Neural cell (in vitro differentiated cells): ENCODE results near the gene LCOR. TPM values are rescaled to one million over a fixed set of nuclear protein-coding genes. Genes with fewer than 3 reads are reported as not detected.

Experiments used
- H2AFZ ChIP-seq: fragments of 200-600, 300-800 bp; sonication (generic), shearing (Covaris generic); 2 replicates; pipeline ENCODE4 v1.6.0; 2014; ENCODE audit warnings: low read depth, mild to moderate bottlenecking, antibody characterized with exemption, low read length, moderate library complexity
- H3F3A ChIP-seq: fragments of 200-600 bp; shearing (Covaris generic); 2 replicates; pipeline ENCODE4 v1.6.1; 2016; ENCODE audit warnings: mild to moderate bottlenecking, moderate library complexity, mixed read lengths, antibody characterized with exemption, low read length; ENCODE audit not compliant: insufficient read depth, poor library complexity, severe bottlenecking
- H3K27ac ChIP-seq: fragments of 200-600, 300-800 bp; sonication (generic), shearing (Covaris generic); 2 replicates; pipeline ENCODE4 v1.5.1; 2014; ENCODE audit warnings: mild to moderate bottlenecking, low read length, moderate library complexity
- H3K27me3 ChIP-seq: fragments of 300-800, 200-600 bp; sonication (generic), shearing (Covaris generic); 2 replicates; pipeline ENCODE4 v1.6.0; 2014; ENCODE audit warnings: mild to moderate bottlenecking, low read depth, low read length, moderate library complexity; ENCODE audit not compliant: insufficient read depth
- H3K36me3 ChIP-seq: fragments of 300-800, 200-600 bp; sonication (generic), shearing (Covaris generic); 2 replicates; pipeline ENCODE4 v1.5.1; 2014; ENCODE audit warnings: mild to moderate bottlenecking, antibody characterized with exemption, low read length, moderate library complexity; ENCODE audit not compliant: insufficient read depth
- H3K4me2 ChIP-seq: fragments of 300-800, 200-600 bp; sonication (generic), shearing (Covaris generic); 2 replicates; pipeline ENCODE4 v1.6.0; 2014; ENCODE audit warnings: mild to moderate bottlenecking, low read length
- H3K4me3 ChIP-seq: fragments of 300-800, 200-600 bp; sonication (generic), shearing (Covaris generic); 2 replicates; pipeline ENCODE4 v1.5.1; 2014; ENCODE audit warnings: mild to moderate bottlenecking, low read length, moderate library complexity
- H3K79me2 ChIP-seq: fragments of 200-600 bp; shearing (Covaris generic); replicated peaks from 2 replicates; pipeline ENCODE4 v1.6.0; 2014; ENCODE audit warnings: mild to moderate bottlenecking, low read length, moderate library complexity; ENCODE audit not compliant: insufficient read depth
- H3K9ac ChIP-seq: fragments of 300-800, 200-600 bp; sonication (generic), shearing (Covaris generic); 2 replicates; pipeline ENCODE4 v1.6.1; 2016; ENCODE audit warnings: mild to moderate bottlenecking, low read length, mixed read lengths
- H3K9me2 ChIP-seq: fragments of 200-600 bp; shearing (Covaris generic); 2 replicates; pipeline ENCODE4 v1.6.1; 2016; ENCODE audit warnings: mild to moderate bottlenecking, low read length, mixed read lengths; ENCODE audit not compliant: insufficient read depth
- H3K9me3 ChIP-seq: fragments of 200-600, 300-800 bp; sonication (generic), shearing (Covaris generic); 2 replicates; pipeline ENCODE4 v1.6.1; 2016; ENCODE audit warnings: mild to moderate bottlenecking, mixed run types, low read length, moderate library complexity, mixed read lengths
- H4K20me1 ChIP-seq: fragments of 200-600 bp; shearing (Covaris generic); 2 replicates; pipeline ENCODE4 v1.6.1; 2016; ENCODE audit warnings: mild to moderate bottlenecking, mixed run types; ENCODE audit not compliant: insufficient read depth
- CTCF ChIP-seq: fragments of 450-650 bp; IDR thresholded peaks from 2 replicates; pipeline ENCODE4 v1.5.1; 2014; ENCODE audit warnings: antibody characterized with exemption, mild to moderate bottlenecking, moderate library complexity; ENCODE audit not compliant: poor library complexity, severe bottlenecking
- EP300 ChIP-seq: fragments of 450-650 bp; conservative IDR thresholded peaks from 2 replicates; pipeline ENCODE4 v1.6.1; 2014; ENCODE audit warnings: antibody characterized with exemption, mild to moderate bottlenecking, moderate library complexity; ENCODE audit not compliant: poor library complexity, severe bottlenecking
- EZH2 ChIP-seq: fragments of 200-600, 300-800 bp; shearing (Covaris generic), sonication (generic); IDR thresholded peaks from 2 replicates; pipeline ENCODE4 v1.6.1; 2014; ENCODE audit warnings: antibody characterized with exemption, low read length, borderline replicate concordance, mild to moderate bottlenecking; ENCODE audit not compliant: insufficient read depth, poor library complexity, severe bottlenecking
- MXI1 ChIP-seq: fragments of 450-650 bp; conservative IDR thresholded peaks from 2 replicates; pipeline ENCODE4 v1.6.1; 2014; ENCODE audit warnings: antibody characterized with exemption, mild to moderate bottlenecking; ENCODE audit not compliant: poor library complexity, severe bottlenecking
- POLR2AphosphoS5 ChIP-seq: IDR thresholded peaks from 2 replicates; pipeline ENCODE4 v1.6.1; 2012
- RAD21 ChIP-seq: fragments of 450-650 bp; conservative IDR thresholded peaks from 2 replicates; pipeline ENCODE4 v1.6.1; 2014; ENCODE audit warnings: antibody characterized with exemption, mild to moderate bottlenecking, moderate library complexity
- SMC3 ChIP-seq: fragments of 450-650 bp; conservative IDR thresholded peaks from 2 replicates; pipeline ENCODE4 v1.6.1; 2014; ENCODE audit warnings: antibody characterized with exemption, mild to moderate bottlenecking, moderate library complexity; ENCODE audit not compliant: poor library complexity
- TAF1 ChIP-seq: IDR thresholded peaks from 2 replicates; pipeline ENCODE4 v1.6.1; 2012; ENCODE audit warnings: low read depth
- polyA plus RNA-seq: library from polyadenylated mRNA; depleted of rRNA; stranded (reverse); fragments of >200 nt; gene quantifications from 2 replicates; pipeline ENCODE4 v1.2.3, GENCODE V29; 2014
- TF ChIP-seq, protein P1 (sequence below): IDR thresholded peaks from 2 replicates; pipeline ENCODE4 v1.6.1; 2012; ENCODE audit warnings: borderline replicate concordance

The LCOR gene
- polyA plus RNA-seq, 1 donor from 2014 or later = 61.1 TPM

DNA sequence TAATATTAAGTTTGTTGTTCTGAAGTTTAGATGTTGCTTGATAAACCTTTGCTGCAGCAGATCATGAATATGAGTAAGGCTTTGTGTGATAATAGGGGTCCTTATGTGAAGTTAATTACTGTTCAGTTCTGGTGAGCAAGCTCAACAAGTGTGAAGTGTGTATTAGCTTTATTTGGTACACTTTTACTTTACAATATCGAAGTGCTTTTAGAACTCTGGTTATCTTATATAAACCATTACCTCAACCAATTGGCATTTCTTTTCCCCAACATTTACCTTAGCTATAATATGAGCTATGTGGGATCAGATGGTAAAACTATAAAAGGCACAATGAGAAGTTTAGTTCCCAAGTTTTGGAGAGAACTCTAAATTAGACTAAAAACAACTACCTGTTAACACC is 127.6 kb downstream of the LCOR start:
- no peak overlapping the region for H3K4me3 ChIP-seq
- H3K36me3 ChIP-seq = no peaks in the 10 kb centered on the region
- H3K27me3 ChIP-seq = no peaks in the 10 kb centered on the region
- TF ChIP-seq EP300 = no peak
- TF ChIP-seq SMC3 = no peak
- no peak for TF ChIP-seq TAF1
- no peak for TF ChIP-seq MXI1
- no peak for TF ChIP-seq POLR2AphosphoS5
- no peak for TF ChIP-seq CTCF
- TF ChIP-seq, protein P1, sequence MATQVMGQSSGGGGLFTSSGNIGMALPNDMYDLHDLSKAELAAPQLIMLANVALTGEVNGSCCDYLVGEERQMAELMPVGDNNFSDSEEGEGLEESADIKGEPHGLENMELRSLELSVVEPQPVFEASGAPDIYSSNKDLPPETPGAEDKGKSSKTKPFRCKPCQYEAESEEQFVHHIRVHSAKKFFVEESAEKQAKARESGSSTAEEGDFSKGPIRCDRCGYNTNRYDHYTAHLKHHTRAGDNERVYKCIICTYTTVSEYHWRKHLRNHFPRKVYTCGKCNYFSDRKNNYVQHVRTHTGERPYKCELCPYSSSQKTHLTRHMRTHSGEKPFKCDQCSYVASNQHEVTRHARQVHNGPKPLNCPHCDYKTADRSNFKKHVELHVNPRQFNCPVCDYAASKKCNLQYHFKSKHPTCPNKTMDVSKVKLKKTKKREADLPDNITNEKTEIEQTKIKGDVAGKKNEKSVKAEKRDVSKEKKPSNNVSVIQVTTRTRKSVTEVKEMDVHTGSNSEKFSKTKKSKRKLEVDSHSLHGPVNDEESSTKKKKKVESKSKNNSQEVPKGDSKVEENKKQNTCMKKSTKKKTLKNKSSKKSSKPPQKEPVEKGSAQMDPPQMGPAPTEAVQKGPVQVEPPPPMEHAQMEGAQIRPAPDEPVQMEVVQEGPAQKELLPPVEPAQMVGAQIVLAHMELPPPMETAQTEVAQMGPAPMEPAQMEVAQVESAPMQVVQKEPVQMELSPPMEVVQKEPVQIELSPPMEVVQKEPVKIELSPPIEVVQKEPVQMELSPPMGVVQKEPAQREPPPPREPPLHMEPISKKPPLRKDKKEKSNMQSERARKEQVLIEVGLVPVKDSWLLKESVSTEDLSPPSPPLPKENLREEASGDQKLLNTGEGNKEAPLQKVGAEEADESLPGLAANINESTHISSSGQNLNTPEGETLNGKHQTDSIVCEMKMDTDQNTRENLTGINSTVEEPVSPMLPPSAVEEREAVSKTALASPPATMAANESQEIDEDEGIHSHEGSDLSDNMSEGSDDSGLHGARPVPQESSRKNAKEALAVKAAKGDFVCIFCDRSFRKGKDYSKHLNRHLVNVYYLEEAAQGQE = no peak
- no peak for TF ChIP-seq RAD21
- no peak for TF ChIP-seq EZH2
- no peaks in the 10 kb centered on the region for H3K9me2 ChIP-seq
- no peak overlapping the region for H3K9ac ChIP-seq
- no peaks in the 10 kb centered on the region for H4K20me1 ChIP-seq
- H3K79me2 ChIP-seq = peaks cover 18% of the 10 kb centered on the region
- no peak overlapping the region for H3K27ac ChIP-seq
- no peaks in the 10 kb centered on the region for H3K9me3 ChIP-seq
- H3F3A ChIP-seq = peaks cover 4% of the 10 kb centered on the region
- H2AFZ ChIP-seq = no peak overlapping the region
- no peak overlapping the region for H3K4me2 ChIP-seq

DNA sequence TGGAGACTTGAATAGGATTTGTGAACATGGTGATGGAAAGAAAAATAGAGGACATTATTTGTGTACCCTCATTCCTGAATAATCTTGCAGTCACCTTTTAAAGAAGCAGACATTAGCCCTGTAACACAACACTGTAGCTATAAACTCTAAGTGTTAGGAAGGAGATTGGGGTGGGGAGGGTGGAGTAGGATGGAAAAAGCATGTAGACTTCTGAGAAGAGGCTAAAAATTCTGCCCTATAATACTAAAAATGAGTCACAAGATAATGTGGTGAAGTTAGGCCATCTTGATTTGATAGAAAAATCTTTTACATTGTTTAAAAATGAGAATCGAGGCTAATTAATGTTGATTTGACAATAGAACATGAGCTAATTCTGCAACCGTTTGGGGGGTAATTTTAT is 128.8 kb downstream of the LCOR start:
- no peak overlapping the region for H2AFZ ChIP-seq
- H3K9me3 ChIP-seq = no peaks in the 10 kb centered on the region
- peaks cover 4% of the 10 kb centered on the region for H3F3A ChIP-seq
- H3K36me3 ChIP-seq = no peaks in the 10 kb centered on the region
- H3K27ac ChIP-seq = no peak overlapping the region
- no peaks in the 10 kb centered on the region for H3K9me2 ChIP-seq
- H4K20me1 ChIP-seq = no peaks in the 10 kb centered on the region
- H3K27me3 ChIP-seq = no peaks in the 10 kb centered on the region
- no peak for TF ChIP-seq RAD21
- no peak for TF ChIP-seq SMC3
- no peak overlapping the region for H3K9ac ChIP-seq
- no peak overlapping the region for H3K4me3 ChIP-seq
- no peak overlapping the region for H3K4me2 ChIP-seq
- peaks cover 18% of the 10 kb centered on the region for H3K79me2 ChIP-seq

GRCh38 chr10:96964131-96964530 is 132.0 kb downstream of the LCOR start:
- H3K9ac ChIP-seq = no peak overlapping the region
- no peaks in the 10 kb centered on the region for H3K9me3 ChIP-seq
- H3K4me2 ChIP-seq = no peak overlapping the region
- no peak overlapping the region for H3K4me3 ChIP-seq
- TF ChIP-seq, protein P1 = no peak
- TF ChIP-seq MXI1 (no peak), TAF1 (no peak), CTCF (no peak), POLR2AphosphoS5 (no peak), SMC3 (no peak), EZH2 (no peak), RAD21 (no peak)
- peaks cover 5% of the 10 kb centered on the region for H3K36me3 ChIP-seq
- no peaks in the 10 kb centered on the region for H3K27me3 ChIP-seq
- peaks cover 4% of the 10 kb centered on the region for H3F3A ChIP-seq
- H3K9me2 ChIP-seq = no peaks in the 10 kb centered on the region
- no peak overlapping the region for H2AFZ ChIP-seq
- no peak overlapping the region for H3K27ac ChIP-seq
- no peaks in the 10 kb centered on the region for H4K20me1 ChIP-seq
- H3K79me2 ChIP-seq = peaks cover 6% of the 10 kb centered on the region
